HG03097 (cell line): ENCODE measurements around the gene HAAO.

Experiments used
- ATAC-seq: cut with Tn5 transposase; IDR thresholded peaks from one replicate; pipeline ENCODE4 v1.9.1; 2021; ENCODE audit not compliant: unreplicated experiment, low FRiP score

HAAO gene

GRCh38 chr2:42794271-42795046 lies 2.1 kb upstream of the HAAO start:
- ATAC-seq, result no peak

- no peak for ATAC-seq
These were observed 1.2 kb upstream of the HAAO start for GRCh38 chr2:42793334-42794270.

GRCh38 chr2:42792087-42792582 lies 248 bp downstream of the HAAO start:
- ATAC-seq, result no peak

- no peak for ATAC-seq
These were observed 777 bp downstream of the HAAO start for GRCh38 chr2:42791606-42792005.

- no peak for ATAC-seq
These were observed 2.6 kb downstream of the HAAO start for GRCh38 chr2:42789751-42790150.

- no peak for ATAC-seq
These were observed 3.5 kb downstream of the HAAO start for GRCh38 chr2:42788882-42789281.

- no peak for ATAC-seq
These were observed 3.9 kb downstream of the HAAO start for GRCh38 chr2:42788478-42788793.

- no peak for ATAC-seq
These were observed 4.5 kb downstream of the HAAO start for GRCh38 chr2:42787788-42788477.

- no peak for ATAC-seq
These were observed 5.0 kb downstream of the HAAO start for GRCh38 chr2:42787424-42787787.

GRCh38 chr2:42786561-42787345 lies 5.6 kb downstream of the HAAO start:
- ATAC-seq, result no peak

GRCh38 chr2:42784204-42784880 lies 8.0 kb downstream of the HAAO start:
- ATAC-seq, result no peak

GRCh38 chr2:42783511-42783910 lies 8.9 kb downstream of the HAAO start:
- no peak for ATAC-seq

- no peak for ATAC-seq
These were observed 11.2 kb downstream of the HAAO start for GRCh38 chr2:42781181-42781580.

GRCh38 chr2:42777883-42778805 lies 14.2 kb downstream of the HAAO start:
- no peak for ATAC-seq

- no peak for ATAC-seq
These were observed 16.6 kb downstream of the HAAO start for GRCh38 chr2:42775810-42776209.

GRCh38 chr2:42775186-42775585 lies 17.2 kb downstream of the HAAO start:
- no peak for ATAC-seq

GRCh38 chr2:42771546-42772153 lies 20.7 kb downstream of the HAAO start:
- no peak for ATAC-seq
